ENCODE results near the gene TBCCD1. TPM values are rescaled to one million over a fixed set of nuclear protein-coding genes. Genes with fewer than 3 reads are reported as not detected.

The TBCCD1 gene
- total RNA-seq, 4 donors from 2014 or later = 10.1 to 14.3 (median 12.3) TPM

GRCh38 chr3:186612065-186612464 lies 44.9 kb upstream of the TBCCD1 start:
- TF ChIP-seq, protein P1, sequence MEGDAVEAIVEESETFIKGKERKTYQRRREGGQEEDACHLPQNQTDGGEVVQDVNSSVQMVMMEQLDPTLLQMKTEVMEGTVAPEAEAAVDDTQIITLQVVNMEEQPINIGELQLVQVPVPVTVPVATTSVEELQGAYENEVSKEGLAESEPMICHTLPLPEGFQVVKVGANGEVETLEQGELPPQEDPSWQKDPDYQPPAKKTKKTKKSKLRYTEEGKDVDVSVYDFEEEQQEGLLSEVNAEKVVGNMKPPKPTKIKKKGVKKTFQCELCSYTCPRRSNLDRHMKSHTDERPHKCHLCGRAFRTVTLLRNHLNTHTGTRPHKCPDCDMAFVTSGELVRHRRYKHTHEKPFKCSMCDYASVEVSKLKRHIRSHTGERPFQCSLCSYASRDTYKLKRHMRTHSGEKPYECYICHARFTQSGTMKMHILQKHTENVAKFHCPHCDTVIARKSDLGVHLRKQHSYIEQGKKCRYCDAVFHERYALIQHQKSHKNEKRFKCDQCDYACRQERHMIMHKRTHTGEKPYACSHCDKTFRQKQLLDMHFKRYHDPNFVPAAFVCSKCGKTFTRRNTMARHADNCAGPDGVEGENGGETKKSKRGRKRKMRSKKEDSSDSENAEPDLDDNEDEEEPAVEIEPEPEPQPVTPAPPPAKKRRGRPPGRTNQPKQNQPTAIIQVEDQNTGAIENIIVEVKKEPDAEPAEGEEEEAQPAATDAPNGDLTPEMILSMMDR (IDR thresholded peaks at IDR 0.05; ENCODE audit: low read depth) = no peak

DNA sequence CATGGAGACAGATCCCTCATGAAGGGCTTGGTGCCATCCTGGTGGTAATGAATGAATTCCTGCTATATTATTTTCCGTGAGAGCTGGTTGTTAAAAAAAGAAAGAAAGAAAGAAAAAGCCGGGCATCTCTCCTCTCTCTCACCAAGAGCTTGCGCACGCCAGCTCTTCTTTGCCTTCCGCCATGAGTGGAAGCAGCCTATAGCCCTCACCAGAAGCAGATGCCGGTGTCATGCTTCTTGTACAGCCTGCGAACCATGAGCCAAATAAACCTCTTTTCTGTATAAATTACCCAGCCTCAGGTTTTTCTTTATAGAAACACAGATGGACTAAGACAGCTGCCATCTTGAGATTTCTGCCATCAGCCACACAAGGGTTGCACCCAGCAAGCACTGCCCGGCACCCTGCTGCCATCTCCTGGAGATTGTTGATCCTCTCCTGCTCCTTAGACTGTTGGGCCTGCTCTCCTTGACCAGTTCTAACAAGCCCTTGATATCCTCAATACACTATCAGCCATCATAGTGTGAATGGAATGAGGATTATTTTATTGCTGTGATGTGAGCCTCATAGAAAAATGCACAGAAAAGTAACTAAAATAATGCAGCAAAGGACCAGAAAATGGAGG lies 42.2 kb upstream of the TBCCD1 start:
- TF ChIP-seq, protein P1 (IDR thresholded peaks at IDR 0.05; ENCODE audit: low read depth) = no peak

DNA sequence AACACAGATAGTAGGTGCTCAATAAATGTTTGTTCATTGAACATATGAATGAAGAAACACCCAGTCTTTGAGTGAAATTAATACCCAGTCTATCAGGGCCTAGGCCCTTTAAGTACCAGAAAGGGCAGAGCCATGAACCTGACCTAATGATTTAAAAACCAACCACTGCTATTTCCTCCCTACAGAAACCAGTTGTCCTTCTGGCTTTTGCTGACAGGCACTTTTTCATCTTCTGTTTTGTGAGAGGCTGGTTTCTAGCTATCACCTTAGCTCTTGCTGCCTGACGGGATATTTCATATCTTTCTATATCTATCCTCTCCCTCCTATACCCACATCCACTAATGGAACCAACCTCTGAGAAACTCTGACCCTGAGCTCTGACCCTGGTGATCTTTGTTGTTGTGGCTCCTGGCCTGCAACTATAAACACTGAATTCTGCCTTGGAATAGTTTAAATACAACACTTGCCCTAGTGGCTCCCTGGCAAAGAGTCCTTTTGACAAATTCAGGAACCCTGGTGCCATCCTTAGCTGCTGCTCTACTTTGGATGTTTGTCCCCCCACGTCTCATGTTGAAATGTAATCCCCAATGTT lies 41.6 kb upstream of the TBCCD1 start:
- TF ChIP-seq, protein P1 (IDR thresholded peaks at IDR 0.05; ENCODE audit: low read depth) = no peak

- TF ChIP-seq, protein P1 (IDR thresholded peaks at IDR 0.05; ENCODE audit: low read depth) = no peak
Observed at GRCh38 chr3:186605561-186606545, 38.7 kb upstream of the TBCCD1 start.

- TF ChIP-seq, protein P1 (IDR thresholded peaks at IDR 0.05; ENCODE audit: low read depth) = no peak
Observed at GRCh38 chr3:186605078-186605477, 37.9 kb upstream of the TBCCD1 start.

DNA sequence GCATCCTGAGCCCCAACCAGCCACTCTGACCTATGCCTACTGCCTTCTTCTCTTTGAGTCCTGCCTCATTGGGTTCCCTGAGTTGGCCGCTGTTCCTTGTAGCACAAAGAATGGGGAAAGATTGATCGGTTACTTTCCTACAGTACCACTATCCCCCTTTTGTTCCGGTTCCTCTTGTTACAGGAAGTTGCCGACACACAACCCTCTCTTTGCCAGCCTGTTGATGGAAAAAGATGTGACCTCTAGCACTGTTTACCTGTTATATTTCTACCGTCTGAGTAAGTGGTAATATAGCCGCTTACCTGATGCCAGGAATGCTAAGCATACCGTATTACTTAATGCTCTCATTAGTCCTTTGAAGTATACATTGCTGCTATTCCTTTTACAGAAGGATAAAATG lies 36.0 kb upstream of the TBCCD1 start:
- TF ChIP-seq, protein P1 (IDR thresholded peaks at IDR 0.05; ENCODE audit: low read depth) = no peak

- TF ChIP-seq, protein P1 (IDR thresholded peaks at IDR 0.05; ENCODE audit: low read depth) = no peak
Observed at GRCh38 chr3:186600896-186601295, 33.8 kb upstream of the TBCCD1 start.
